Measurements from ENCODE around the gene PTPN2.
"Not testable (repeated sequence)": the region's sequence is repeated elsewhere in the genome, so short reads cannot be mapped to it uniquely, and the experiment has no call there.

PTPN2 gene

DNA sequence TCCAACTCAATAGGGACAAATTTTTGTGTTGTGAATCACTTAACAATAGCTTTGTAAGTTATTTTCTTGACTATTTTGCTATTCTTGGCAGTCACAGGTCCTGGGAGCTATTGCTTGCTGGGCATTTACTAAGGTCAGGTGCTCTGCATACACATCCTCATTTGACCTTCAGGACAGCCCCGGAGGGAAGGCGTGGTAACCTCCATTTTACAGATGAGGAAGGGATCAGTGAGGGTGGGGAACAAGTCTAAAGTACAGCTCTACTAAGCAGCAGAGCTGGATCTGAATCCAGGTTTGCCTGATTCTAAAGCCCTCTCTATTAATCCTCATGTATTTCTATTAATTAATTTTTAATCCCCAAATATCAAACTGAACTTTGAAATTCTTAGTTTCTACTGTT is 58.8 kb downstream of the PTPN2 start:
- no peak for DNase-seq (ENCODE audit: low spot score)

DNA sequence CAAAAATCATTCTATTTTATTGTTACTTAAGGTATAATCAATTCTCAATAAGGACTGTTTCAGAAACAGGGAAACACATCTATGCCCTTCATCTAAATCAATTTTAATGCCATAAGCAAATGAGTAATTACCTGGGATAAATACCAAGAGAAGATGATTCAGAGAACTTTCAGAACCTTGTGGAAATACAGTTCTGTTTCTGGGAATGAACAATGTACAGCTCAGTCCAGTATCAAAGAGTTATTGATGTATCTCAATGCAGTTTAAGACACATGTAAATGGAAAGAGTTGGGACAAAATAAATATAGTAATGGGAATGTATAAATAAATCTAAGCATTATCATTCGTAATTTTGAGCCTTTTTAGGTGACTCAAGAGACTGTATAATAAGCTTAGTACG is 60.1 kb downstream of the PTPN2 start:
- no peak for DNase-seq (ENCODE audit: low spot score)

DNA sequence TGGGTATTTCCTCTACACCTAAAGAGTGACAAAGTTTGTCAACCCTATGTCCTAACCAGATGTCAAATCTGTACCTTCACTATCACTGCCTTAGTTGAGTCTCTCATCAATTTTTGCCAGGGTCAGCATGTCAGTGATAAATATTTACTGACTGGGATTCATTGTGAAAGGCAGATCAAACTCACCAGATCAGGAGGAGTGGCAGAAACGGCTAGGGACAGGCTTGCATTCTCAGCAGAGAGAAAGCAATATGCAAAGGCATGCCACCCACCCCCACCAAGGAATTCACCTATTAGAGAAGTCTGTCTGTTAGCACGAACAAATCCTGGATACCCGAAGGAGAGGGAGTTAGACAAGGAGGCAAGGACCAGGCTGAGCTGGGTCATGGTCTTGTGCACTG is 62.6 kb downstream of the PTPN2 start:
- DNase-seq (ENCODE audit: low spot score) = no peak

DNA sequence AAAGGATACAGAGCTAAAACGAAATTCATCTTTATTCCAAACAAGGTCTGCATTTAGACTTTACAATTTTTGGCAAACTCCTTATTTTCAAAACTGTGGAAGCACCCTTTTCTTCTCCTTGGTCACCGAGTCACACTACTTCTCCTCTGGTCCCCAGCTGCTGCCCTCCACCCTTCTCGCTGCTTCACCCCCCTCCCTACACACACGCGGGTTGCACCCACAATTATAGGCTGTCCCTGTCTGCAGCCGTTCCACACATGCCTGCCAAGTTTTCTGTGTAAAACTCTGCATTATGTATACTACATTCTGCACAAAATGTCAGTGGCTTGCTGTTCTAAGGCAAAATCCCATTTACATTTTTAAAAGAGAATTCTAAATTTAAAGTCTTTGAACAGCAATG is 63.5 kb downstream of the PTPN2 start:
- DNase-seq (ENCODE audit: low spot score) = no peak

DNA sequence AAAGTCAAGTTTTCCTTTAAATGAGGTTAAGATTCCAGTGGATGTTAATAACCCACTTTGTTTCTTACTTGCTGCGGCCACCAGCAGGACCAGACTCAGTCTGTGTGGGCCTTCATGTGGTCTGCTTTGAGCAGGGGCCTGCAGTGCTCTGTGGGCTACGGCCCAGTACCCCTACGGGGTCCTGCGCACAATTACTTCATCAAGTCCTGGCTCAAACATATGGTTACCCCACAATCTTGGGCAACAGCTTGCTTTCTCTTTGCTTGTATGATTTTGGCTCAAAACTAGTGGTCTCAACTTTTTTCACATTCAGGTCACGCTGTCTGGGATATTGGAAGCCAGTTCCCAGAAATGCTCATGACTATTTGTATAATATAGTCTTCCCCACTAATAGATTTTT is 64.2 kb downstream of the PTPN2 start:
- DNase-seq (ENCODE audit: low spot score) = no peak

DNA sequence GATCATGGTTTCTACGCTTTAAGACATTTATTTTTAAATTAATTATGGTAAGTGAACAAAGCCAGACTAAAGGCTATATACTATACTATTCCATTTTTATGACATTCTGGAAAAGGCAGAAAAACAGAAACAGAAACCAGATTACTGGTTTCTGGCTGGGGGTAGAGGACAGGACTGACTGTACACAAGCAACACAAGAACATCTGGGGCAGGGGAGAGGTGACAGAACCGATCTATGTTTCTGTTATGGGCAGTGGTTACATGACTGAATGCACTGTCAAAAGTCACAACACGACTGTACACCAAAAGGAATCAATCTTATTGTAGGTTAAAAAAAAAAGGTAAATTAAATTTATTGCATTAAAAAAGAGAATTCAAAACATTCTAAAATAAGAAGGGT is 64.7 kb downstream of the PTPN2 start:
- no peak for DNase-seq (ENCODE audit: low spot score)

DNA sequence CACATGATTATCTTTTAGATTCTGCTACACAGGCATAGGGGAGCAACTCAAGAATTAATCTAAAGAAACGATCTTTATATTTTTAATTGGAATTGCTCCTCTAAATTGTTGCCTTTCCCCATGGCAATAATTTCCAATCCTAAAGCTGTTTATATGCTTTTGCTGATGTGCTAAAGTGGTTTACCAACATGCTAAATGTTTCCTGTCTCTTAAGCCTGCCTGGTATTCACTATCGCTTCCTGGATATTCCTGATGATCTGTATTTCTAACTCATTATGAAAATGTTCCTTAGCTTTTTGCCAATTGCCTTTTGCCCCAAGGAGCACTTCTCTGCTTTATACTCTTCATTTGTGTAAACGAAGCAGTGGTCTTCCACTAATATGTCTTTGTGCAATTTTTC is 65.8 kb downstream of the PTPN2 start:
- DNase-seq (ENCODE audit: low spot score) = no peak

DNA sequence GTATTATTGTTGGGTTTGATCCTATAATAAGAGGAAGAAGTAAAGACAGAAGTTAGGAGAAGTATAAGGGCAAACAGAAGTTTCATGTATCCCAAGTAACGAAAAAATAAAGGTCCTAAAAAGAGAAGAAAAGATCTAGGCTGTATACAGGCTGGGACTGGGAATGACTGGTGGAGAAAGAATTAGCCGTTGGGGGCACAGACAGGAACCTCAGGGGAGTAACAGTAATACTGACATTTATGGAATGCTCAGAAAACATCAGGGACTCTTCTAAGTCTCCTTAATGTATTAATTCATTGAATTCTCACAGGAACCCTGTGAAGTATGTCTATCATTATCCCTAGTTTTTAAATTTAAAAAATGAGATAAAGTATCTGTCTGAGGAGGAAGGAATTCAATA is 67.6 kb downstream of the PTPN2 start:
- no peak for DNase-seq (ENCODE audit: low spot score)

DNA sequence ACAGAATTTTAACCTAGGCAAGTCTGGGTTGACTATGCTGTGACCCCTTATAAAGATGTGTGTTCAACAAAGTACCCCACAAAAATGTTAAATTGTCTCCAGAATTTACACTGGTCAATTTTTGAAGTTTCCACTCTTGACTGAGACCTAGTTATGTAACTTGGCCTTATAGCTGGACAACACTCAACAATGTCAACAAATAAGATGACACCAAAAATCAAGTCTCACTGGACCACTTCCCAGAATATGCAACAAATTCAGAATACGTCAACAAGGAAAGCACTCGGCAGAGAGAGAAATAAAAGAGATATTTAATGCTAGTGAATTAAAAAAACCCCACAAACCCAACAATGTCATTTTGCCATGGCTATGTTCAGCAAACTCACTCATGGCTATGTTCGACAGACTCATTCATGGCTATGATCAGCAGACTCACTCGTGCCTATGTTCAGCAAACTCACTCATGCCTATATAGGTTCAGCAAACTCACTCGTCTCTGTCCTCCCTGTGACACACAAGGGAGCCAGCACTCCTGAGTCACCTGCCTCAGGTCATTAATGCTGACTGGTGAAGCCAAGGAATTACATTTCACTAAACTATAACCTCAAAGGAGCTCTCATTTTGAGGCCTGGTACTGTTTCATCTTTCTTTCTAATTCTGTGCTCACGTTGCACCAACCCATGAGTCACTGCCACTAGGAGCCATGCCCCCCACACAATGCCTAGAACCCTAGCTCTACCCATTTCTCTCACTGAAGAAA is 72.7 kb downstream of the PTPN2 start:
- no peak for DNase-seq (ENCODE audit: low spot score)

DNA sequence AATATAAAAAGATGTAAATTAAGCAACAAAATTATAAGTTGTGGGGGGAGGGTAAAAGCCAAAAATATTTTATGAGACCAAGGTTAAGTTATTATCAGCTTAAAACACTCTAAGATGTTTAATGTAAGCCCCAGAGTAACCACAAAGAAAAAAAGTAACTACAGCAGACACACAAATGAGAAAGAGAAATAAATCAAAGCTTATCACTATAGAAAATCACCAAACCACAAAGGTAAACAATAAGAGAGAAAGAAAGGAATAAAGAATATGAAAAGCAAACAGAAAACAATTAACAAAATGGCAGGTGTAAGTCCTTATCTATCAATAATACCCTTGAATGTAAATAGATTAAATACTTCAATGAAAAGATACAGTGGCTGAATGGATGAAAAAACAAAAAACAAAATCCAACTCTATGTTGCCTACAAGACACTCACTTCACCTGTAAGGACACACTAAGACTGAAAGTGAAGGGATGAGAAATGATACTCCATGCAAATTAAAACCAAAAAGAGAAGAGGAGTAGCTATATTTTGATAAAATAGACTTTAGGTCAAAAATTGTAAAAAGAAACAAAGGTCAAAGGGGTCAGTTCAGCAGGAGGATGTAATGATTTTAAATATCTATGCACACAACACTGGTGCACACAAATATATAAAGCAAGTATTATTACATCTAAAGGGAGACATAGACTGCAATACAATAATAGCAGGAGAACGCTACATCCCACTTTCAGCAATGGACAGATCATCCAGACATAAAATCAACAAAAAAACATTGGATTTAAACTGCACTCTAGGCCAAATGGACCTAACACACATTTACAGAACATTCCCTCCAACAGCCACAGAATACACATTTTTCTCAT is 80.7 kb downstream of the PTPN2 start:
- DNase-seq (ENCODE audit: low spot score) = no peak

DNA sequence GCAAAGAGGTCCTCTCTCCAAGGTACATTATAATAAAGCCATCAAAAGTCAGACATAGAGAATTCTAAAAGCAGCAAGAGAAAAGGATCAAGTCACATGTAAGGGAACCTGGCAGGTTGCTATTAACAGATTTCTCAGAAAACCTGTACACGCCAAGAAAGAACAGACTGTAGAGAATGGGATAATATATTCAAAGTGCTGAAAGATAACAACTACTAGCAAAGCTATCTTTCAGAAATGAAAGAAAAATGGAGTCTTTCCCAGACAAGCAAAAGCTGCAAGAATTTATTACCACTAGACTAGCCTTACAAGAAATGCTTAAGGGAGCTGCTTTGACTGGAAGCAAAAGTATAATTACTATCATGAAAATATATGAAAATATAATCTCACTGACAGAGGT is 81.5 kb downstream of the PTPN2 start:
- DNase-seq (ENCODE audit: low spot score) = no peak

DNA sequence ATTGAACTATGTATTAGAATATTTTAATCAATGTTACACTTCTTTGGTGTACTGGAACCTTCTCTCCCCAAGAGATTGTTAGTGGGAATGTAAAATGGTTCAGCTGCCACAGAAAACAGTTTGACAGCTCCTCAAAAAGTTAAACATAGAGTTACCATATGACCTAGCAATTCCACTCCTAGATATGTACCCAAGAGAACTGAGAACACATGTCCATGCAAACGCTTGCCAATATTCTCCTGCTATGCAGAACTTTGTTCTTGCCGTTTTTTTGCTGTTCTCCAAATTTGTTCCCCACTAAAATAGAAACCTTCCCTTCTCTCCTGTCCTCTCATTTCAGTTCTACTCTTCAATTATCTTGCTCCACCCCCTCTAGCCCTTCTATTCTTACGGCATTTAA is 87.6 kb downstream of the PTPN2 start:
- DNase-seq (ENCODE audit: low spot score) = no peak

DNA sequence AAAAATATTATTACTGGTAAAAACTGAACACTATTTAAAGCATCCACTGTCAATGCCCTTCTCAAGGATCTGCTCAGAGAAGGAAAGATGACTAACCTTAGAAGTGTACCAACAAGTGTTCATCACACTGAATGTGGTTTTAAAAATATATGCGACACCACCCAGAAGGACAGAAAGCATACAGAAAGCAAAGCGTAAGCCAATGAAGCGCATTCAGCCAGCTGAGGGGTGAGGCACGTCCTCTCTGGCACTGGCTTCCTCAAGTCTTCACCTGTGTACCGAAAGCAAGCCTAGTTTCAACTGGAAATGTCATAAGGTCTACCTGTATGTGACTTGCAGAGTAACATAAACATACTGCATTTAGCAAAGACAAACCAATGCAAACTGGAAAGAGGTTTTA is 92.4 kb downstream of the PTPN2 start:
- no peak for DNase-seq (ENCODE audit: low spot score)

DNA sequence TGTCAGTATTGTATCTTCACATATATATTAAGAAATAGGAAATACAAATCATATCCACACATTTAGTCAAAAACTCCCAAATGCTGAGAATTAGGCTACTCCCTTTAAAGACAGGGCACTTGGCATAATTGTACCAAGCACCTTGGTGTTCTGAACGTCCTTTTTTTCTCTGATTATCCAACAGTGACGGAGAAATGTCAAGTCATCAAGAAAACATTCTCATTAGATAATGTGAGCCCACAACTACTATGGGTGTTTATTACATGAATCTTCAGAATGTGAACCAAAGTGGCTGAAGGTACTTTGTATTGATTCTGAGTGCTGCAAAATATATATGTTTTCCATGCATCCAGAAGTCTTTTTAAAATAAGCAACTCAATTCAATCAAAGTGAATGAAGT is 97.4 kb downstream of the PTPN2 start:
- no peak for DNase-seq (ENCODE audit: low spot score)

DNA sequence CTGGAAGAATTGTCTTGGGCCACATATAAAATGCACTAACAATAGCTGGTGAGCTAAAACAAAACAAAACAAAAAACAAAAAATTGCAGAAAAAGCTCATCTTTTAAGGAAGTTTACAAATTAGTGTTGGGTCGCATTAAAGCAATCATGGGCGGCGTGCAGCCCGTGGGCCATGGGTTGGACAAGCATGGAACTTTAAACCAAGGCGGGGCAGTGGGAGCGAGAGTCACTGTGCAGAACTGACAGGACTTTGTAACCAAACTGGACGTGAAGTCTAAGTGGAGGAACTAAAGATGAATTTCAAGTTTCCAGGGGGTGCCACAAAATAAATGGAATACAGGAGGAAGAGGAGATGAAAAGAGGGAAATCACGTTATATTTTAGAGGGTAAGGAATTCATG is 100.5 kb downstream of the PTPN2 start:
- no peak for DNase-seq (ENCODE audit: low spot score)

DNA sequence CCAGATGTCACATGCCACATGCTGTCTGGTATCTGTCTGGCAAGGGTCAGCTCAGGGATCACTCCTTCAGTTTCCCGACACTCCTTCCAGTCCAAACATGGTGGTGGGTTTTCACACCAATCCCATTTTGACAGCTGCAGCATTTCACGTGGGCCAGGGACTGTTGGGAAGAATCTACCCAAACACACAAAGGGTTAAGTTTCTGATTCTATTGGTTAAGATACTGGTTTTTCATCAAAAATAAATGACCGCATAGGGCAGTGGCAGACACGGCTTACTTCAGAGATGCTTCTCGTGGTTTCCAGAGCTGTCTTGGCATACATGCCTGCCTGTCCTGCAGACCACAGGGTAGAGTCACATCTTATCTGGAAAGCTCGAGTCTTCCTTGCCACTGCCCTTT is 101.5 kb downstream of the PTPN2 start:
- DNase-seq (ENCODE audit: low spot score) = no peak

DNA sequence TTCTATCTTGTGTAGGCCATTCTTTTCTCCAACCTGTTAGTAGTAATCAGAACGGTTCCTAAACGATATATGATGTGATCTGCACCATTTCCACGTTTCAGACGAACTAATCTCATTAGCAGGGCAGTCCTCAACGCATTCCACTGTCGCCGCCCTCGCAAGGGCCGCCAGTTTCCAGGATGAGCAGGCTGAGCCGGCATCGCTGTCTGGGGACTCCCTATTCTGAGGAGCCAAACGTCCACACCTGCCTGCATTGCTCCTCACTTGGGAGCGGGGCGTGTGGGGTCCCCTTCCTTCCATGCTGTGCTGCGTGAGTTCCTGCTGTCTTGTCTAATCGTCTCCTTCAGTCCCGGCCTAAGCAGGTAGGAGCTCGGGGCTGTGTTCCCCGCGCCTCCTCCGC is 104.6 kb downstream of the PTPN2 start:
- DNase-seq (ENCODE audit: low spot score) = no peak

DNA sequence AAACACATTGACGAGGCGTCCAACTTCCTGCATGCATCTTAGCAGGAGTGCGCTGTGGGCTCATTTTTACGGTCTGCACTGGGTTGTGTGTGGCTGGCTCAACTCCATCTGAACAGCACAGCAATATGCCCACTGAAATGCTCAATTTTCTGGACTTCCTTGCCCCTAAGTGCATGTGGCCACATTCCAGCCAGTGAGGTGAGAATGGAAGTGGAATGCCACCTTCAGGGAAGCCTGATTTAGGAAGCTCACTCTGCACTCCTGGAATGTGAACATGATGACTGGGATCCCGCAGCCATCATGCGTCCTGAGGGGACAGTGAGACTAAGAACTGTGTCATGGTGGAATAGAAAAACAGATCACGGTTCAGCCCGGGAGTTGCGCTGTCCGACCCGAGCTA is 105.0 kb downstream of the PTPN2 start:
- no peak for DNase-seq (ENCODE audit: low spot score)

DNA sequence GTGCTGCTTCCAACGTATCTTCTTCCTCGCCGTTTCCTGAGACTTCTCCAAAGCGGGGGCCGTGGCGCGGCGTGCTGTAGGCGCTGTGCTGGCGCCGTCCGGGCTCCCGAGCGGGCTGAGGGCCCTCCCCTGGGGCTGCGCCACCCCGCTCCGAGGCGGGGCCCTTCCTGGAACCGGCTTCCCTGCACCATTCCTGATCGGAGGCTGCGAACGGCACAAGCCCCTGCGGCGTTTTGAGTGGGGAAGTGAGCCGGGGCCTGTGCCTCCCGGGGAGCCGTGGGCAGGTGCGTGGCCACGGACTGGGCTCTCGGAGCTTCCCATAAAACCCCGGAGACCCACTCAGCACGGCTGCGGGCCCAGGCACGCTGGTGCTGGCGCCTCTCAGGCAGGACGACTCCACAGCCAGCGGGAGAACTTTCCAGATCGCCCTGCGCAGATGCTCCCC is 106.5 kb downstream of the PTPN2 start:
- DNase-seq (ENCODE audit: low spot score) = peak; percentile 33

DNA sequence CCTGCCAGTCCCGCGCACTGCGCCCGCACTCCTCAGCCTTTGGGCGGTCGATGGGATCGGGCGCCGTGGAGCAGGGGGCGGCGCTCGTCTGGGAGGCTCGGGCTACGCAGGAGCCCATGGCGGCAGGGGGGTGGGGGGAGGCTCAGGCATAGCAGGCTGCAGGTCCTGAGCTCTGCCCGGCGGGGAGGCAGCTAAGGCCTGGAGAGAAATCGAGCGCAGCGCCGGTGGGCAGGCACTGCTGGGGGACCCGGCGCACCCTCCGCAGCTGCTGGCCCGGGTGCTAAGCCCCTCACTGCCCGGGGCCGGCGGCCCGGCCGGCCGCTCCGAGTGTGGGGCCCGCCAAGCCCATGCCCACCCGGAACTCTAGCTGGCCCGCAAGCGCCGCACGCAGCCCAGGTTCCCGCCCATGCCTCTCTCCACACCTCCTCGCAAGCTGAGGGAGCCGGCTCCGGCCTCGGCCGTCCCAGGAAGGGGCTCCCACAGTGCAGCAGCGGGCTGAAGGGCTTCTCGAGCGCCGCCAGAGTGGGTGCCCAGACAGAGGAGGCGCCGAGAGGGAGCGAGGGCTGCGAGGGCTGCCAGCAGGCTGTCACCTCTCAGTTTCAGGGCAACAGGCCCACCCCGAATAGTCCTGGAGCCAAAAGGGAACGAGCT is 107.1 kb downstream of the PTPN2 start:
- no peak for DNase-seq (ENCODE audit: low spot score)

DNA sequence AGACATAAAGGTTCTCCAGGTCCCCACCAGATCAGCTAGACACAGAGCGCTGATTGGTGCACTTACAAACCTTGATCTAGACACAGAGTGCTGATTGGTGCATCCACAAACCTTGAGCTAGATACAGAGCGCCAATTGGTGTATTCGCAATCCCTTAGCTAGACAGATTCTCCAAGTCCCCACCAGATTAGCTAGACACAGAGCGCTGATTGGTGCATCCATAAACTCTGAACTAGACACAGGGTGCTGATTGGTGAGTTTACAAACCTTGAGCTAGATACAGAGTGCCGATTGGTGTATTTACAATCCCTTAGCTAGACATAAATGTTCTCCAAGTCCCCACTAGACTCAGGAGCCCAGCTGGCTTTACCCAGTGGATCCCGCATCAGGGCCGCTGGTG is 107.6 kb downstream of the PTPN2 start:
- DNase-seq (ENCODE audit: low spot score) = not testable (repeated sequence)

DNA sequence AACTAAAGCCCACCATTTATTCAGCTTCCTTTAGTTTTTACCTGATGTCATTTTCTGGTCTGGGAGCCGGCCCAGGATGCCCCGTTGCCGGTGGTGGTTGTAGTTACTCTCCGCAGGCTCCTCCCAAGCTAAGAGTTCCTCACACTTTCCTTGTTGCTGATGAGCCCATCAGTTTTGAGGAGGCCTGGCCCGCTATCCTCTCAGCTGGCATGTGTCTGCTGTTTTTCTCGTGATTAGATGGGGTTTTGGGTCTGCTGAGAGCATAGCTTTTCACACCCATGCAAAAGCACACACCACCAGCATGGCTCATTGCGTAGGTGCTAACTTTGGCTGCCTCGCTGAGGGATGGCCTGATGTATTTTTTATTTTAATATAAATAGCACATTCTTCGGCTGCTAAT is 109.1 kb downstream of the PTPN2 start:
- DNase-seq (ENCODE audit: low spot score) = no peak

DNA sequence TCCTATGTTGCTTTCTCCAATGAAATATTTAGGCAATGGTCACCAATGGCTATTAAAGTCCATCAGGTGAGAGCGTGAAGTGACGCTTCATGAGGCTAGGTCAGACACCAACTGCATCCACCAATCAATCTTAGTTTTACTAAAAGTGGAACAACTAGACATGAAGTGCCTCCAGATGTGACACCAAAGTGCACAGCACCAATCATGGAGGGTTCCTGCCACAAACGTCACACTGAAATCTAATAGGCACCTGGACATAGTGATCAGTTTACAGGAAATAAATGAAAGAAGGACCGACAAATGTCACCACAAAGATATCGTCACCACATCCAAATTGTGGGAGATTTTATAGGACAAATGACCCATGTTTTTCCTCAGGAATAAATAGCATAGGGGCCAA is 110.7 kb downstream of the PTPN2 start:
- DNase-seq (ENCODE audit: low spot score) = no peak
